ENCODE results near the gene CPB1.

CPB1 gene

GRCh38 chr3:148845756-148846395, 18.3 kb downstream of the CPB1 start:
- H2AFZ ChIP-seq (ENCODE audit: low read length), result no peak overlapping the region
- no peak for TF ChIP-seq EZH2 (IDR thresholded peaks at IDR 0.05; ENCODE audit: borderline replicate concordance, low read length)
- TF ChIP-seq, protein P1, sequence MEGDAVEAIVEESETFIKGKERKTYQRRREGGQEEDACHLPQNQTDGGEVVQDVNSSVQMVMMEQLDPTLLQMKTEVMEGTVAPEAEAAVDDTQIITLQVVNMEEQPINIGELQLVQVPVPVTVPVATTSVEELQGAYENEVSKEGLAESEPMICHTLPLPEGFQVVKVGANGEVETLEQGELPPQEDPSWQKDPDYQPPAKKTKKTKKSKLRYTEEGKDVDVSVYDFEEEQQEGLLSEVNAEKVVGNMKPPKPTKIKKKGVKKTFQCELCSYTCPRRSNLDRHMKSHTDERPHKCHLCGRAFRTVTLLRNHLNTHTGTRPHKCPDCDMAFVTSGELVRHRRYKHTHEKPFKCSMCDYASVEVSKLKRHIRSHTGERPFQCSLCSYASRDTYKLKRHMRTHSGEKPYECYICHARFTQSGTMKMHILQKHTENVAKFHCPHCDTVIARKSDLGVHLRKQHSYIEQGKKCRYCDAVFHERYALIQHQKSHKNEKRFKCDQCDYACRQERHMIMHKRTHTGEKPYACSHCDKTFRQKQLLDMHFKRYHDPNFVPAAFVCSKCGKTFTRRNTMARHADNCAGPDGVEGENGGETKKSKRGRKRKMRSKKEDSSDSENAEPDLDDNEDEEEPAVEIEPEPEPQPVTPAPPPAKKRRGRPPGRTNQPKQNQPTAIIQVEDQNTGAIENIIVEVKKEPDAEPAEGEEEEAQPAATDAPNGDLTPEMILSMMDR (IDR thresholded peaks at IDR 0.05; ENCODE audit: low read length), result no peak
- no peaks in the 10 kb centered on the region for H3K36me3 ChIP-seq (ENCODE audit: insufficient read depth, low read length)
- H3K4me1 ChIP-seq (ENCODE audit: insufficient read depth, low read length, severe bottlenecking), result no peaks in the 10 kb centered on the region
- H3K9me3 ChIP-seq (ENCODE audit: low read length), result no peaks in the 10 kb centered on the region
- no peak overlapping the region for H3K4me3 ChIP-seq (ENCODE audit: low read depth, low read length, poor library complexity, severe bottlenecking)
- H3K9ac ChIP-seq (ENCODE audit: low read length), result no peak overlapping the region
- H3K27me3 ChIP-seq (ENCODE audit: insufficient read depth, low read length), result no peaks in the 10 kb centered on the region
- H3K4me2 ChIP-seq (ENCODE audit: low read length), result no peak overlapping the region
- no peaks in the 10 kb centered on the region for H3K79me2 ChIP-seq (ENCODE audit: insufficient read depth, low read length)
- H4K20me1 ChIP-seq (ENCODE audit: insufficient read depth, low read length), result no peaks in the 10 kb centered on the region
- H3K27ac ChIP-seq (ENCODE audit: low read depth, low read length, poor library complexity, severe bottlenecking), result no peak overlapping the region
- H3F3A ChIP-seq (ENCODE audit: insufficient read depth, low read length), result no peaks in the 10 kb centered on the region
- no peaks in the 10 kb centered on the region for H3K9me2 ChIP-seq (ENCODE audit: low read depth, low read length)

DNA sequence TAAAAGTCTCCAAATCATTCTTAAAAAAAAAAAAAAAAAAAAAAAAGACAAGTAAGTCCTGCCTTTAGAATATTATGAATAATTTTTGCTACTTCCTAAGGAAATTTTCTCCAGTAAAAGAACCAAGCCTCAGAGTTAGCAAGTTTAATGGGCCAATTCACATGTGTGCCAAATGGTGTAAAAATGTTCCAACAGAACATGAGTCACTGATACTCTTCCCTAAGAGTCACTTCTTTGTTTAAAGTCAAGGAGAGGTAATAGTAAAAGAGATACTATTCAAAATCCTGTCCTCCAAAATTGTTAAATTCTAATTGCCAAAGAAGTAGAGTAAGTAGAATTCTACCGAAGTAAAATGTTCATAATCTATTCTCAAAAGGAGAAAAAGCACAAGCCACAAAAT, 19.7 kb downstream of the CPB1 start:
- Histone ChIP-seq H3K4me1 (ENCODE audit: insufficient read depth, low read length, severe bottlenecking) (no peaks in the 10 kb centered on the region), H3K4me2 (ENCODE audit: low read length) (no peak overlapping the region), H4K20me1 (ENCODE audit: insufficient read depth, low read length) (no peaks in the 10 kb centered on the region), H3K9me3 (ENCODE audit: low read length) (no peaks in the 10 kb centered on the region), H2AFZ (ENCODE audit: low read length) (no peak overlapping the region), H3K27ac (ENCODE audit: low read depth, low read length, poor library complexity, severe bottlenecking) (no peak overlapping the region), H3K9me2 (ENCODE audit: low read depth, low read length) (no peaks in the 10 kb centered on the region), H3K9ac (ENCODE audit: low read length) (no peak overlapping the region), H3K4me3 (ENCODE audit: low read depth, low read length, poor library complexity, severe bottlenecking) (no peak overlapping the region), H3K79me2 (ENCODE audit: insufficient read depth, low read length) (no peaks in the 10 kb centered on the region), H3K27me3 (ENCODE audit: insufficient read depth, low read length) (no peaks in the 10 kb centered on the region), H3F3A (ENCODE audit: insufficient read depth, low read length) (no peaks in the 10 kb centered on the region), H3K36me3 (ENCODE audit: insufficient read depth, low read length) (no peaks in the 10 kb centered on the region)
- TF ChIP-seq, protein P1 (IDR thresholded peaks at IDR 0.05; ENCODE audit: low read length), result no peak
- TF ChIP-seq EZH2 (IDR thresholded peaks at IDR 0.05; ENCODE audit: borderline replicate concordance, low read length), result no peak

DNA sequence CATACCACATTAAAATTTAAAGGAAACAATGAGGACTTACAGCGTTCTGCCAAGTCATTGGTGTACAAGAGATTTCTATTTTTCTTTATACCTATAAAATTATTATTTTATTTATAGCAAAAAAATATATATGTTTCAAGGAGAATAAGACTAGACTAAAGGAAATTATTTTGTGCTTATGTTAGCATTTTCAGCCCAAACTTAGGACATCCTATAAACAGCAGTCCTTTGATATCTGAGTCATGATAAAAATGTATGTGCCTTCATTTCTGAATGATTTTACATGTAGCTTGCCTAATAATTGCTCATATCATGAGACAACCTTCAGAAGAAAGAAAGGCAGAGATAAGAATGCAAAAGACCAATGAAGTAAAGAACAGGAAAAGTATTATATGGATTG, 20.8 kb downstream of the CPB1 start:
- H3K36me3 ChIP-seq (ENCODE audit: insufficient read depth, low read length), result no peaks in the 10 kb centered on the region
- no peak for TF ChIP-seq EZH2 (IDR thresholded peaks at IDR 0.05; ENCODE audit: borderline replicate concordance, low read length)
- TF ChIP-seq, protein P1 (IDR thresholded peaks at IDR 0.05; ENCODE audit: low read length), result no peak
- no peak overlapping the region for H3K4me3 ChIP-seq (ENCODE audit: low read depth, low read length, poor library complexity, severe bottlenecking)
- no peak overlapping the region for H2AFZ ChIP-seq (ENCODE audit: low read length)
- H3K9me2 ChIP-seq (ENCODE audit: low read depth, low read length), result no peaks in the 10 kb centered on the region
- H3K4me2 ChIP-seq (ENCODE audit: low read length), result no peak overlapping the region
- H3K9ac ChIP-seq (ENCODE audit: low read length), result no peak overlapping the region
- H3K9me3 ChIP-seq (ENCODE audit: low read length), result no peaks in the 10 kb centered on the region
- H3K27ac ChIP-seq (ENCODE audit: low read depth, low read length, poor library complexity, severe bottlenecking), result no peak overlapping the region
- no peaks in the 10 kb centered on the region for H3K27me3 ChIP-seq (ENCODE audit: insufficient read depth, low read length)
- H4K20me1 ChIP-seq (ENCODE audit: insufficient read depth, low read length), result no peaks in the 10 kb centered on the region
- no peaks in the 10 kb centered on the region for H3F3A ChIP-seq (ENCODE audit: insufficient read depth, low read length)
- H3K4me1 ChIP-seq (ENCODE audit: insufficient read depth, low read length, severe bottlenecking), result no peaks in the 10 kb centered on the region
- H3K79me2 ChIP-seq (ENCODE audit: insufficient read depth, low read length), result no peaks in the 10 kb centered on the region
